WTC11 (cell line): ENCODE measurements around the gene FES. TPM values are rescaled to one million over a fixed set of nuclear protein-coding genes. Genes with fewer than 3 reads are reported as not detected.

Source experiments
- ATAC-seq: fragments of 200-7000 bp; cut with Tn5 transposase; 2 replicates; pipeline ENCODE4 v1.10.0; 2021; ENCODE audit warnings: mild to moderate bottlenecking, moderate library complexity
- CTCF ChIA-PET: fragments of 300-600 bp; sonication (Branson Sonifier 250); formaldehyde crosslinking; loops from one replicate; lab custom pipeline; 2021; ENCODE audit warnings: antibody characterized with exemption; lab: Charles Lee
- POLR2A ChIA-PET: fragments of 350-600 bp; sonication (Branson Sonifier 250); formaldehyde crosslinking; loops from one replicate; lab custom pipeline; 2021; ENCODE audit warnings: antibody characterized with exemption; lab: Charles Lee
- DNase-seq: peaks from one replicate; pipeline ENCODE4 v3.0.0; 2021; ENCODE audit warnings: low spot score
- H3K27ac Mint-ChIP-seq: 2 replicates; pipeline ENCODE4 v1.8.0; 2021; ENCODE audit warnings: mixed read lengths
- H3K27me3 Mint-ChIP-seq: 2 replicates; pipeline ENCODE4 v1.8.0; 2021; ENCODE audit warnings: low read depth, mild to moderate bottlenecking, moderate library complexity, mixed read lengths
- H3K36me3 Mint-ChIP-seq: 2 replicates; pipeline ENCODE4 v1.8.0; 2021; ENCODE audit warnings: mixed read lengths
- H3K4me1 Mint-ChIP-seq: 2 replicates; pipeline ENCODE4 v1.8.0; 2022; ENCODE audit warnings: mixed read lengths
- H3K4me3 Mint-ChIP-seq: 2 replicates; pipeline ENCODE4 v1.8.0; 2021; ENCODE audit warnings: mild to moderate bottlenecking, moderate library complexity, mixed read lengths
- H3K9me3 Mint-ChIP-seq: 2 replicates; pipeline ENCODE4 v1.8.0; 2021; ENCODE audit warnings: mixed read lengths
- ATF3 ChIP-seq: sonication (generic); formaldehyde crosslinking; conservative IDR thresholded peaks from 2 replicates; pipeline ENCODE4 v1.8.1; 2022; ENCODE audit warnings: mild to moderate bottlenecking, missing genetic modification reagents
- CREM ChIP-seq: sonication (generic); formaldehyde crosslinking; IDR thresholded peaks from 2 replicates; pipeline ENCODE4 v1.8.1; 2022; ENCODE audit warnings: mild to moderate bottlenecking, missing genetic modification reagents, moderate library complexity
- HMGA2 ChIP-seq: fragments of 250-450 bp; sonication (Bioruptor Pico); IDR thresholded peaks from 2 replicates; pipeline ENCODE4 v1.4.0; 2021; ENCODE audit warnings: mild to moderate bottlenecking, moderate library complexity
- JUN ChIP-seq: sonication (generic); formaldehyde crosslinking; IDR thresholded peaks from 2 replicates; pipeline ENCODE4 v1.8.0; 2023; ENCODE audit warnings: mild to moderate bottlenecking, missing genetic modification reagents
- NFE2L1 ChIP-seq: sonication (generic); formaldehyde crosslinking; IDR thresholded peaks from 2 replicates; pipeline ENCODE4 v1.8.1; 2023; ENCODE audit warnings: missing genetic modification reagents
- TEAD1 ChIP-seq: sonication (generic); formaldehyde crosslinking; IDR thresholded peaks from 2 replicates; pipeline ENCODE4 v1.8.0; 2022; ENCODE audit warnings: mild to moderate bottlenecking, missing genetic modification reagents
- TEAD4 ChIP-seq: sonication (generic); formaldehyde crosslinking; IDR thresholded peaks from 2 replicates; pipeline ENCODE4 v1.8.0; 2022; ENCODE audit warnings: mild to moderate bottlenecking, missing genetic modification reagents
- ZNF219 ChIP-seq: sonication (generic); formaldehyde crosslinking; IDR thresholded peaks from 2 replicates; pipeline ENCODE4 v1.8.0; 2023; ENCODE audit warnings: missing genetic modification reagents, mild to moderate bottlenecking, borderline replicate concordance
- total RNA-seq: library from RNA; stranded (reverse); gene quantifications from 3 replicates; pipeline ENCODE4 v1.2.3, GENCODE V29; 2021
- TF ChIP-seq, protein P1 (sequence below): fragments of 250-450 bp; sonication (Bioruptor Pico); IDR thresholded peaks from 2 replicates; pipeline ENCODE4 v1.8.0; 2021; ENCODE audit warnings: mild to moderate bottlenecking
- TF ChIP-seq, protein P2 (sequence below): sonication (generic); formaldehyde crosslinking; IDR thresholded peaks from 2 replicates; pipeline ENCODE4 v1.8.0; 2023; ENCODE audit warnings: missing genetic modification reagents, mild to moderate bottlenecking, borderline replicate concordance

The FES gene
- total RNA-seq, 1 experiment from 2014 or later, result 10.0 TPM

GRCh38 chr15:90941038-90941437 is 56.7 kb downstream of the FES start (continued):
- TF ChIP-seq TEAD4 (CRISPR knock-in tag), result no peak
- TF ChIP-seq CREM (CRISPR knock-in tag), result no peak
- TF ChIP-seq, protein P1, sequence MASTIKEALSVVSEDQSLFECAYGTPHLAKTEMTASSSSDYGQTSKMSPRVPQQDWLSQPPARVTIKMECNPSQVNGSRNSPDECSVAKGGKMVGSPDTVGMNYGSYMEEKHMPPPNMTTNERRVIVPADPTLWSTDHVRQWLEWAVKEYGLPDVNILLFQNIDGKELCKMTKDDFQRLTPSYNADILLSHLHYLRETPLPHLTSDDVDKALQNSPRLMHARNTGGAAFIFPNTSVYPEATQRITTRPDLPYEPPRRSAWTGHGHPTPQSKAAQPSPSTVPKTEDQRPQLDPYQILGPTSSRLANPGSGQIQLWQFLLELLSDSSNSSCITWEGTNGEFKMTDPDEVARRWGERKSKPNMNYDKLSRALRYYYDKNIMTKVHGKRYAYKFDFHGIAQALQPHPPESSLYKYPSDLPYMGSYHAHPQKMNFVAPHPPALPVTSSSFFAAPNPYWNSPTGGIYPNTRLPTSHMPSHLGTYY (CRISPR knock-in tag), result no peak
- TF ChIP-seq HMGA2, result no peak

DNA sequence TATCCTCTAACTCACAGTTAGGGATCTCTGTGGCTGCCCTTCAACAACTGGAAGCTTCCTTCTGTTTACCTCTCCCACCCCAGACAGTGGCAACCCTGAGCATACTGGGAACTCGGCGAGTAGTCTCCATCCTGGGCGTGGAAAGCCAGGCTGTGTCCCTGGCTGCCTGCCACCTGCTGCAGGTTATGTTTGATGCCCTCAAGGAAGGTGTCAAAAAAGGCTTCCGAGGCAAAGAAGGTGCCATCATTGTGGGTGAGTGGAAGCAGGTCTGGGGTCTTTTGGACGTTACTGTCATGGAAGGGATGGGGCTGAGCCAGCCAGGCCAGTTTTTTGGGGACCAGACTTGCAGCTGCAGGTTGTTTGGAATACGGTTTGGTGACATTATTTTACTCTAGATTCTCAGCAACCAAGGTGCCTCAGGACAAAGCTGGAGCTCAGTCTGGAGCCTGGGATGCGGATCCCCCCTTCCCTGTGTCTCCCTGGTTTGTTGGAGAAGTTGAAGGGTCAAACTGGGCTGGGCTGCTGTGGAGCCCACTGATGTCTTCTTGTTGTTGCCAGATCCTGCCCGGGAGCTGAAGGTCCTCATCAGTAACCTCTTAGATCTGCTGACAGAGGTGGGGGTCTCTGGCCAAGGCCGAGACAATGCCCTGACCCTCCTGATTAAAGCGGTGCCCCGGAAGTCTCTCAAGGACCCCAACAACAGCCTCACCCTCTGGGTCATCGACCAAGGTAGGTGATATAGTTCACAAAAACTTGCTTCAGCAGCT is 58.2 kb downstream of the FES start:
- no peak overlapping the region for H3K4me3 Mint-ChIP-seq
- H3K27me3 Mint-ChIP-seq, result no peaks in the 10 kb centered on the region
- H3K36me3 Mint-ChIP-seq, result peaks cover 67% of the 10 kb centered on the region
- H3K27ac Mint-ChIP-seq, result no peak overlapping the region
- CTCF ChIA-PET, result interaction anchor here (1.4 to 3.6 kb wide), 3 partner anchors 11 to 15 kb away, joined by 5 to 15 read pairs (median 8); partner anchors contain the start of genes HDDC3 and RCCD1
- H3K9me3 Mint-ChIP-seq, result no peaks in the 10 kb centered on the region
- no peak for ATAC-seq
- TF ChIP-seq JUN (CRISPR knock-in tag), result no peak
- TF ChIP-seq TEAD1 (CRISPR knock-in tag), result no peak
- no peak for TF ChIP-seq ZNF219 (CRISPR knock-in tag)
- no peak for TF ChIP-seq ATF3 (CRISPR knock-in tag)
- no peaks in the 10 kb centered on the region for H3K4me1 Mint-ChIP-seq
- POLR2A ChIA-PET, result no interaction called here
- no peak for DNase-seq

DNA sequence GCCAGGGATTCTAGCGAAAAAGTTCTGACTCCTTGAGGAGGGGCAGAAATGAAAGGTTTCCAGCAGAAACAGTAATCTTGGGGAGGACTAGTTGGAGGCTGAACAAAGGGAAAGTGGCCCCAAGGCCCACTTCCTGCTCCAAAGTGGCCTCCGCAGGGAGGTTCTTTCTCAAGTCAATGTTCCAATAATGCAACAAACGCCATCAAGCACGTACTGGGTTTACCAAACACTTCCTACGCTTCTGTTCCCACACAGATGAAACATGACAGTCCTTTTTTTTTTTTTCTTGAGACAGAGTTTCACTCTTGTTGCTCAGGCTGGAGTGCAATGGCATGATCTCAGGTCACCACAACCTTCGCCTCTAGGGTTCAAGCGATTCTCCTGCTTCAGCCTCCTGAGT is 60.8 kb downstream of the FES start:
- ATAC-seq, result no peak
- no peaks in the 10 kb centered on the region for H3K27me3 Mint-ChIP-seq
- no peak overlapping the region for H3K27ac Mint-ChIP-seq
- H3K4me1 Mint-ChIP-seq, result no peaks in the 10 kb centered on the region
- H3K4me3 Mint-ChIP-seq, result no peak overlapping the region
- POLR2A ChIA-PET, result no interaction called here
- DNase-seq, result no peak
- peaks cover 72% of the 10 kb centered on the region for H3K36me3 Mint-ChIP-seq
- TF ChIP-seq, protein P2, sequence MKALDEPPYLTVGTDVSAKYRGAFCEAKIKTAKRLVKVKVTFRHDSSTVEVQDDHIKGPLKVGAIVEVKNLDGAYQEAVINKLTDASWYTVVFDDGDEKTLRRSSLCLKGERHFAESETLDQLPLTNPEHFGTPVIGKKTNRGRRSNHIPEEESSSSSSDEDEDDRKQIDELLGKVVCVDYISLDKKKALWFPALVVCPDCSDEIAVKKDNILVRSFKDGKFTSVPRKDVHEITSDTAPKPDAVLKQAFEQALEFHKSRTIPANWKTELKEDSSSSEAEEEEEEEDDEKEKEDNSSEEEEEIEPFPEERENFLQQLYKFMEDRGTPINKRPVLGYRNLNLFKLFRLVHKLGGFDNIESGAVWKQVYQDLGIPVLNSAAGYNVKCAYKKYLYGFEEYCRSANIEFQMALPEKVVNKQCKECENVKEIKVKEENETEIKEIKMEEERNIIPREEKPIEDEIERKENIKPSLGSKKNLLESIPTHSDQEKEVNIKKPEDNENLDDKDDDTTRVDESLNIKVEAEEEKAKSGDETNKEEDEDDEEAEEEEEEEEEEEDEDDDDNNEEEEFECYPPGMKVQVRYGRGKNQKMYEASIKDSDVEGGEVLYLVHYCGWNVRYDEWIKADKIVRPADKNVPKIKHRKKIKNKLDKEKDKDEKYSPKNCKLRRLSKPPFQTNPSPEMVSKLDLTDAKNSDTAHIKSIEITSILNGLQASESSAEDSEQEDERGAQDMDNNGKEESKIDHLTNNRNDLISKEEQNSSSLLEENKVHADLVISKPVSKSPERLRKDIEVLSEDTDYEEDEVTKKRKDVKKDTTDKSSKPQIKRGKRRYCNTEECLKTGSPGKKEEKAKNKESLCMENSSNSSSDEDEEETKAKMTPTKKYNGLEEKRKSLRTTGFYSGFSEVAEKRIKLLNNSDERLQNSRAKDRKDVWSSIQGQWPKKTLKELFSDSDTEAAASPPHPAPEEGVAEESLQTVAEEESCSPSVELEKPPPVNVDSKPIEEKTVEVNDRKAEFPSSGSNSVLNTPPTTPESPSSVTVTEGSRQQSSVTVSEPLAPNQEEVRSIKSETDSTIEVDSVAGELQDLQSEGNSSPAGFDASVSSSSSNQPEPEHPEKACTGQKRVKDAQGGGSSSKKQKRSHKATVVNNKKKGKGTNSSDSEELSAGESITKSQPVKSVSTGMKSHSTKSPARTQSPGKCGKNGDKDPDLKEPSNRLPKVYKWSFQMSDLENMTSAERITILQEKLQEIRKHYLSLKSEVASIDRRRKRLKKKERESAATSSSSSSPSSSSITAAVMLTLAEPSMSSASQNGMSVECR (CRISPR knock-in tag), result no peak
- TF ChIP-seq NFE2L1 (CRISPR knock-in tag), result no peak
- TF ChIP-seq, all 79 proteins: peak for 0
- CTCF ChIA-PET, result interaction anchor here (1.2 to 3.6 kb wide), 2 partner anchors 12 to 13 kb away, joined by 3 to 23 read pairs; partner anchors contain the start of gene HDDC3
- no peaks in the 10 kb centered on the region for H3K9me3 Mint-ChIP-seq

Other genes with a start within 250 kb of the FES start
- gene BLM, start 167.2 kb upstream of the FES start, total RNA-seq, result 29.9 to 40.5 TPM (median 34.8 TPM) in 3 replicates
- 36.8 to 46.3 TPM (median 38.6 TPM) in 3 replicates for gene FURIN, start 15.9 kb upstream of the FES start, total RNA-seq
- gene MAN2A2, start 18.8 kb downstream of the FES start, total RNA-seq, result 27.9 to 31.5 TPM (median 31.0 TPM) in 3 replicates
- gene HDDC3, start 48.0 kb downstream of the FES start, total RNA-seq, result 16.4 to 23.6 TPM (median 21.7 TPM) in 3 replicates
- gene UNC45A, start 50.8 kb downstream of the FES start, total RNA-seq, result 92.1 to 102 TPM (median 101 TPM) in 3 replicates
- 26.1 to 31.9 TPM (median 27.8 TPM) in 3 replicates for gene RCCD1, start 70.4 kb downstream of the FES start, total RNA-seq
- 114 to 130 TPM (median 121 TPM) in 3 replicates for gene PRC1, start 110.0 kb downstream of the FES start, total RNA-seq
- 18.1 to 21.1 TPM (median 20.7 TPM) in 3 replicates for gene VPS33B, start 138.1 kb downstream of the FES start, total RNA-seq
- gene SV2B, start 215.8 kb downstream of the FES start, total RNA-seq, result 0.64 to 1.4 TPM (median 0.82 TPM) in 3 replicates